ENCODE measurements around the gene MAP3K14. TPM values are rescaled to one million over a fixed set of nuclear protein-coding genes. Genes with fewer than 3 reads are reported as not detected.

The MAP3K14 gene
- total RNA-seq, 1 experiment from 2014 or later: 3.0 TPM

DNA sequence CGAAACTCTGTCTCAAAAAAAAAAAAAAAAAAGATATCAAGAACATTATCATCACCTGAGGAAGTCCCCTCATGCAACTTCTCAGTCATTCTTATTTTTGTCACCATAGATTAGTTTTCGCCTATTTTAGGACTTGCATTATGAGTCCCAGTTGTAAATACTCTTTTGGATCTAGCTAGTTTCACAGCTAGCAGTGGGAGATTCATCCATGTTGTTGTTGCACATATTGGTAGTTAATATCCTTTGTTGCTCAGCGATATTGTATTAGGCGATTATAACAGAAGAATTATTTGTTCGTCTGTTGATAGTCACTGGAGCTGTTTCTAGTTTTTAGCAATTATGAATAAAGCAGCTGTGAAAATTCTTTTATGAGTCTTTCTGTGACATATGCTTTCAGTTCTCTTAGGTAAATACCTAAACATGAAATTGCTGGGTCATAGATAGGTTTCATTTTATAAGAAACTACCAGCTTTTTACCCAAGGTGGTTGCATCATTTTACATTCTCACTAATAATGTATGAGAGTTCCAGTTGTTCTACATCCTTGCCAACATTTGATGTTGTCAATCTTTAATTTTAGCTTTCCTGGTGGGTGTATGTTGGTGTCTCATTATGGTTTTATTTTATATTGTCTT lies 40.7 kb upstream of the MAP3K14 start:
- no peak overlapping the region for H3K4me3 ChIP-seq (ENCODE audit: low read depth, low read length, poor library complexity, severe bottlenecking)
- ChIA-PET POLR2A (ENCODE audit: low non-redundant PET) (no interaction called here), CTCF (no interaction called here)
- BruUV-seq (replicated peaks): no TSS peak
- no peak for DNase-seq (ENCODE audit: low spot score)
- intact Hi-C loops (cut with micrococcal nuclease; ENCODE audit: unreplicated experiment): no loop called here
- H3K27me3 ChIP-seq (replicated peaks; ENCODE audit: insufficient read depth, low read depth, low read length, poor library complexity): no peaks in the 10 kb centered on the region
- no peak overlapping the region for H3K27ac ChIP-seq (ENCODE audit: low read depth, low read length, poor library complexity, severe bottlenecking)
- TF ChIP-seq EZH2 (IDR thresholded peaks at IDR 0.05; ENCODE audit: borderline replicate concordance, low read depth, low read length, poor library complexity, severe bottlenecking): no peak
- TF ChIP-seq, protein P1, sequence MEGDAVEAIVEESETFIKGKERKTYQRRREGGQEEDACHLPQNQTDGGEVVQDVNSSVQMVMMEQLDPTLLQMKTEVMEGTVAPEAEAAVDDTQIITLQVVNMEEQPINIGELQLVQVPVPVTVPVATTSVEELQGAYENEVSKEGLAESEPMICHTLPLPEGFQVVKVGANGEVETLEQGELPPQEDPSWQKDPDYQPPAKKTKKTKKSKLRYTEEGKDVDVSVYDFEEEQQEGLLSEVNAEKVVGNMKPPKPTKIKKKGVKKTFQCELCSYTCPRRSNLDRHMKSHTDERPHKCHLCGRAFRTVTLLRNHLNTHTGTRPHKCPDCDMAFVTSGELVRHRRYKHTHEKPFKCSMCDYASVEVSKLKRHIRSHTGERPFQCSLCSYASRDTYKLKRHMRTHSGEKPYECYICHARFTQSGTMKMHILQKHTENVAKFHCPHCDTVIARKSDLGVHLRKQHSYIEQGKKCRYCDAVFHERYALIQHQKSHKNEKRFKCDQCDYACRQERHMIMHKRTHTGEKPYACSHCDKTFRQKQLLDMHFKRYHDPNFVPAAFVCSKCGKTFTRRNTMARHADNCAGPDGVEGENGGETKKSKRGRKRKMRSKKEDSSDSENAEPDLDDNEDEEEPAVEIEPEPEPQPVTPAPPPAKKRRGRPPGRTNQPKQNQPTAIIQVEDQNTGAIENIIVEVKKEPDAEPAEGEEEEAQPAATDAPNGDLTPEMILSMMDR (conservative IDR thresholded peaks at IDR 0.05; ENCODE audit: low read depth, low read length): no peak
- no peaks in the 10 kb centered on the region for H3K4me1 ChIP-seq (ENCODE audit: insufficient read depth, low read length, poor library complexity, severe bottlenecking)
- H3K9me3 ChIP-seq (ENCODE audit: low read depth, low read length, poor library complexity, severe bottlenecking): no peaks in the 10 kb centered on the region
- H3K36me3 ChIP-seq (ENCODE audit: insufficient read depth, low read length, poor library complexity, severe bottlenecking): no peaks in the 10 kb centered on the region

DNA sequence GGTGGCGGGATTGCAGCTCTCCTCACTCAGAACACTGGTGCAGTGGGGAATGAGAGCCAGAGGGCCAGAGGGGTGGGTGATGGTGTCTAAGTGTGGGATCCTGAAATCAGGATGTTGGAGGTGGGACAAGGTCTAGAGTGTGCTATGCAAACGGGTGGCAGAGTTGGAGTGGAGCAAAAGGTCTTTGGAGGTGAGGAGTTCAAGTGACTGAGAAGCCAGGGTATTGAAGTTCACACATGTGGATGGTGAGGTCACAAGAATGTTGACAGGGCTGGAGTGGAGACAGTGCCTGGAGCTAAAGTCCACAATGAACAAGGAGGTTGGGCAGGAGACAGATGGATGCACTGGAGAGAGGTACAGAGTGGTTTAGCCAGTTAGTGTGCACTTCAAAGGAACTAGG lies 38.3 kb upstream of the MAP3K14 start:
- intact Hi-C loops (cut with micrococcal nuclease; ENCODE audit: unreplicated experiment): no loop called here
- no peak for TF ChIP-seq EZH2 (IDR thresholded peaks at IDR 0.05; ENCODE audit: borderline replicate concordance, low read depth, low read length, poor library complexity, severe bottlenecking)
- no peaks in the 10 kb centered on the region for H3K4me1 ChIP-seq (ENCODE audit: insufficient read depth, low read length, poor library complexity, severe bottlenecking)
- H3K9me3 ChIP-seq (ENCODE audit: low read depth, low read length, poor library complexity, severe bottlenecking): no peaks in the 10 kb centered on the region
- H3K27ac ChIP-seq (ENCODE audit: low read depth, low read length, poor library complexity, severe bottlenecking): no peak overlapping the region
- H3K27me3 ChIP-seq (replicated peaks; ENCODE audit: insufficient read depth, low read depth, low read length, poor library complexity): no peaks in the 10 kb centered on the region
- ChIA-PET POLR2A (ENCODE audit: low non-redundant PET) (interaction anchor here (0.7 kb wide), 1 partner anchor 77 kb away, joined by 3 read pairs; no protein-coding TSS in a partner anchor), CTCF (no interaction called here)
- H3K36me3 ChIP-seq (ENCODE audit: insufficient read depth, low read length, poor library complexity, severe bottlenecking): no peaks in the 10 kb centered on the region
- no peak for DNase-seq (ENCODE audit: low spot score)
- no TSS peak for BruUV-seq (replicated peaks)
- H3K4me3 ChIP-seq (ENCODE audit: low read depth, low read length, poor library complexity, severe bottlenecking): no peak overlapping the region

DNA sequence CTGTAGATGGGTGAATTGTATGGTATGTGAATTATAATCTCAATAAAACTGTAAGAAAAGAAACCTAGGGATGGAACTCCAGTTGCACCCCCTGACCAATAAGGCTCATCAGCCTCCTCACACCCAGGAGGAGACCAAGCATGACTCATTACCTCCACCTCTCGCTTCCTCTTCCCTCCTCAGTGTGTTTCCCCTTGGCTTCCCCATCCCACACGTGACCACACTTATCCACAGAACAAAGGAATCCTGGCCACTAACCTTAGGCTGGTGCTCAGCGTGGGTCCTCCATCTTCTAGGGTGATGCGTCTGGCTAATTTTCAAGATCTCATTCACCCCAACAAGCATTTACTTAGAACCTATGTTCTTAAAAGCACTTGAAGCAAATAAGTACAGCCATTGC lies 36.2 kb upstream of the MAP3K14 start:
- CTCF ChIA-PET: no interaction called here
- Histone ChIP-seq H3K9me3 (ENCODE audit: low read depth, low read length, poor library complexity, severe bottlenecking) (no peaks in the 10 kb centered on the region), H3K27ac (ENCODE audit: low read depth, low read length, poor library complexity, severe bottlenecking) (no peak overlapping the region), H3K4me3 (ENCODE audit: low read depth, low read length, poor library complexity, severe bottlenecking) (no peak overlapping the region), H3K27me3 (replicated peaks; ENCODE audit: insufficient read depth, low read depth, low read length, poor library complexity) (no peaks in the 10 kb centered on the region), H3K4me1 (ENCODE audit: insufficient read depth, low read length, poor library complexity, severe bottlenecking) (no peaks in the 10 kb centered on the region), H3K36me3 (ENCODE audit: insufficient read depth, low read length, poor library complexity, severe bottlenecking) (no peaks in the 10 kb centered on the region)
- no peak for TF ChIP-seq EZH2 (IDR thresholded peaks at IDR 0.05; ENCODE audit: borderline replicate concordance, low read depth, low read length, poor library complexity, severe bottlenecking)
- TF ChIP-seq, protein P1 (conservative IDR thresholded peaks at IDR 0.05; ENCODE audit: low read depth, low read length): no peak
- intact Hi-C loops (cut with micrococcal nuclease; ENCODE audit: unreplicated experiment): no loop called here
- POLR2A ChIA-PET (ENCODE audit: low non-redundant PET): no interaction called here
- no TSS peak for BruUV-seq (replicated peaks)
- no peak for DNase-seq (ENCODE audit: low spot score)

DNA sequence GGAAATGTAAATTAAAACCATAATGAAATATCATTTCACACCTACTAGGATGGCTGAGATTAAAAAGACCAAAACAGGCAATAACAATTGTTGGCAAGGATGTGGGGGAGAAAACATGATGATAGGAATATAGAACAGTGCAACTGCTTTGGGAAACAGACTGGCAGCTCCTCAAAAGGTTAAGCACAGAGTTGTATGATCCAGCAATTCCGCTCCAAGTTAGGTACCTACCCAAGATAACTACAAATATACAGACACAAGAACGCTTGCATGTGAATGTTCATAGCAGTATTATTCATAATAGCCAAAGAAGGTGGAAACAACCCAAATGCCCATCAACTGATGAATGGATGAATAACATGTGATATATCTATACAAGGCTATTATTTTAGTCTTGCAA lies 35.0 kb upstream of the MAP3K14 start:
- ChIA-PET CTCF (no interaction called here), POLR2A (ENCODE audit: low non-redundant PET) (no interaction called here)
- H3K4me3 ChIP-seq (ENCODE audit: low read depth, low read length, poor library complexity, severe bottlenecking): no peak overlapping the region
- no peak overlapping the region for H3K27ac ChIP-seq (ENCODE audit: low read depth, low read length, poor library complexity, severe bottlenecking)
- peaks cover 4% of the 10 kb centered on the region for H3K27me3 ChIP-seq (replicated peaks; ENCODE audit: insufficient read depth, low read depth, low read length, poor library complexity)
- intact Hi-C loops (cut with micrococcal nuclease; ENCODE audit: unreplicated experiment): no loop called here
- no peak for TF ChIP-seq EZH2 (IDR thresholded peaks at IDR 0.05; ENCODE audit: borderline replicate concordance, low read depth, low read length, poor library complexity, severe bottlenecking)
- TF ChIP-seq, protein P1 (conservative IDR thresholded peaks at IDR 0.05; ENCODE audit: low read depth, low read length): no peak
- no peaks in the 10 kb centered on the region for H3K9me3 ChIP-seq (ENCODE audit: low read depth, low read length, poor library complexity, severe bottlenecking)
- no peak for DNase-seq (ENCODE audit: low spot score)
- peaks cover 2% of the 10 kb centered on the region for H3K4me1 ChIP-seq (ENCODE audit: insufficient read depth, low read length, poor library complexity, severe bottlenecking)
- no peaks in the 10 kb centered on the region for H3K36me3 ChIP-seq (ENCODE audit: insufficient read depth, low read length, poor library complexity, severe bottlenecking)
- BruUV-seq (replicated peaks): no TSS peak

Measured in A673 (cell line).